Embryonic facial prominence (tissue), 1 donor: ENCODE results near the gene DGKE.

Experiments used
- DNase-seq: peaks from one replicate; pipeline ENCODE4 v3.0.0-alpha.2; 2016; ENCODE audit errors: extremely low spot score

The DGKE gene

GRCh38 chr17:56890906-56891674 lies 57.1 kb downstream of the DGKE start:
- no peak for DNase-seq

- no peak for DNase-seq
These were observed 57.8 kb downstream of the DGKE start for GRCh38 chr17:56891751-56892150.

GRCh38 chr17:56892333-56892732 lies 58.4 kb downstream of the DGKE start:
- DNase-seq, result no peak

GRCh38 chr17:56893503-56893902 lies 59.6 kb downstream of the DGKE start:
- no peak for DNase-seq

GRCh38 chr17:56894859-56895455 lies 61.0 kb downstream of the DGKE start:
- no peak for DNase-seq

- no peak for DNase-seq
These were observed 62.4 kb downstream of the DGKE start for GRCh38 chr17:56896217-56896967.

GRCh38 chr17:56896968-56897359 lies 63.0 kb downstream of the DGKE start:
- no peak for DNase-seq

- no peak for DNase-seq
These were observed 63.9 kb downstream of the DGKE start for GRCh38 chr17:56897646-56898424.

GRCh38 chr17:56898874-56899273 lies 64.9 kb downstream of the DGKE start:
- no peak for DNase-seq

GRCh38 chr17:56899403-56899802 lies 65.5 kb downstream of the DGKE start:
- no peak for DNase-seq

GRCh38 chr17:56902348-56902747 lies 68.4 kb downstream of the DGKE start:
- no peak for DNase-seq

- DNase-seq, result no peak
These were observed 69.6 kb downstream of the DGKE start for GRCh38 chr17:56903560-56903959.

GRCh38 chr17:56908001-56908542 lies 74.1 kb downstream of the DGKE start:
- DNase-seq, result no peak

GRCh38 chr17:56909742-56910508 lies 76.0 kb downstream of the DGKE start:
- DNase-seq, result no peak

- DNase-seq, result no peak
These were observed 76.7 kb downstream of the DGKE start for GRCh38 chr17:56910509-56911235.

- DNase-seq, result no peak
These were observed 78.4 kb downstream of the DGKE start for GRCh38 chr17:56912105-56912999.

GRCh38 chr17:56913000-56913311 lies 79.0 kb downstream of the DGKE start:
- no peak for DNase-seq

GRCh38 chr17:56913353-56913866 lies 79.5 kb downstream of the DGKE start:
- no peak for DNase-seq
